OCI-LY7 (cell line): ENCODE measurements around the gene ERGIC1. TPM values are rescaled to one million over a fixed set of nuclear protein-coding genes. Genes with fewer than 3 reads are reported as not detected.
A peak's percentile ranks its signal among the peaks of the same experiment; 100 is the strongest.

Experiments used
- BruUV-seq: library from RNA; stranded (reverse); fragments of 400-500 nt; replicated peaks from 2 replicates; lab custom pipeline; 2021; lab: Mats Ljungman, UMichigan
- CTCF ChIA-PET: fragments of 300-600 bp; sonication (Branson Sonifier 250); formaldehyde crosslinking; loops from one replicate; lab custom pipeline; 2022; ENCODE audit warnings: antibody characterized with exemption; ENCODE audit not compliant: unreplicated experiment; lab: Charles Lee
- POLR2A ChIA-PET: fragments of 300-600 bp; sonication (Branson Sonifier 250); formaldehyde crosslinking; loops from one replicate; lab custom pipeline; 2022; ENCODE audit warnings: antibody characterized with exemption; lab: Charles Lee
- DNase-seq: peaks from one replicate; pipeline ENCODE4 v3.0.0-alpha.2; 2015; ENCODE audit warnings: low spot score
- H2AFZ ChIP-seq: fragments of 200-600 bp; sonication (generic), shearing (Covaris generic); 2 replicates; pipeline ENCODE4 v1.6.1; 2014; ENCODE audit warnings: mild to moderate bottlenecking, antibody characterized with exemption, low read length, moderate library complexity
- H3K27ac ChIP-seq: fragments of 200-600 bp; sonication (generic); 2 replicates; pipeline ENCODE4 v1.5.1; 2014; ENCODE audit warnings: mixed run types, low read depth, mild to moderate bottlenecking, moderate library complexity, low read length, inconsistent platforms; ENCODE audit not compliant: poor library complexity, severe bottlenecking
- H3K36me3 ChIP-seq: fragments of 200-600 bp; sonication (generic); 2 replicates; pipeline ENCODE4 v1.6.1; 2014; ENCODE audit warnings: mild to moderate bottlenecking, antibody characterized with exemption, low read length, moderate library complexity, mixed read lengths; ENCODE audit not compliant: insufficient read depth
- H3K4me1 ChIP-seq: fragments of 200-600 bp; sonication (generic); 2 replicates; pipeline ENCODE4 v1.5.1; 2014; ENCODE audit warnings: mild to moderate bottlenecking, low read length; ENCODE audit not compliant: insufficient read depth, poor library complexity, severe bottlenecking
- H3K4me2 ChIP-seq: fragments of 200-600 bp; sonication (generic); 2 replicates; pipeline ENCODE4 v1.6.1; 2014; ENCODE audit warnings: mild to moderate bottlenecking, low read length
- H3K4me3 ChIP-seq: fragments of 200-600 bp; sonication (generic); 2 replicates; pipeline ENCODE4 v1.5.1; 2014; ENCODE audit warnings: mild to moderate bottlenecking, low read depth, low read length; ENCODE audit not compliant: poor library complexity, severe bottlenecking
- H3K79me2 ChIP-seq: fragments of 200-600 bp; sonication (generic); 2 replicates; pipeline ENCODE4 v1.6.1; 2016; ENCODE audit warnings: low read depth, mild to moderate bottlenecking, low read length, moderate library complexity, mixed read lengths; ENCODE audit not compliant: insufficient read depth
- H3K9me2 ChIP-seq: fragments of 200-600 bp; sonication (generic); 2 replicates; pipeline ENCODE4 v1.6.1; 2016; ENCODE audit warnings: mild to moderate bottlenecking, low read length, mixed read lengths; ENCODE audit not compliant: insufficient read depth
- H3K9me3 ChIP-seq: fragments of 200-600 bp; sonication (generic); 2 replicates; pipeline ENCODE4 v1.6.1; 2014; ENCODE audit warnings: mild to moderate bottlenecking, mixed run types, low read length, mixed read lengths
- H4K20me1 ChIP-seq: fragments of 200-600 bp; sonication (generic); 2 replicates; pipeline ENCODE4 v1.6.1; 2014; ENCODE audit warnings: mild to moderate bottlenecking, antibody characterized with exemption, low read length, moderate library complexity, mixed read lengths; ENCODE audit not compliant: insufficient read depth
- CTCF ChIP-seq: fragments of 200-600 bp; sonication (generic); conservative IDR thresholded peaks from 2 replicates; pipeline ENCODE4 v1.5.1; 2014; ENCODE audit warnings: mild to moderate bottlenecking, antibody characterized with exemption, low read length, moderate library complexity, mixed read lengths
- EZH2phosphoT487 ChIP-seq: fragments of 200-600 bp; sonication (generic); IDR thresholded peaks from 2 replicates; pipeline ENCODE4 v1.6.1; 2018; ENCODE audit warnings: low read depth, borderline replicate concordance, mild to moderate bottlenecking, mixed run types, antibody characterized with exemption, low read length, moderate library complexity, mixed read lengths
- intact Hi-C: fragments of 100-400 bp; cut with micrococcal nuclease; formaldehyde crosslinking; loops from one replicate; pipeline ENCODE4 v1.10.0; 2022; ENCODE audit not compliant: unreplicated experiment
- total RNA-seq, 2 experiments: library from RNA; depleted of rRNA in 1 of 2; stranded (reverse); fragments of >200 nt in 1 of 2; shearing (Covaris generic) in 1 of 2; gene quantifications; 2 replicates each; pipeline ENCODE4 v1.2.3, GENCODE V29; 2014 to 2022

ERGIC1 gene
- total RNA-seq, 2 experiments from 2014 or later: 125 to 178 TPM

- Histone ChIP-seq H3K4me2 (peak overlapping the region; percentile 19; the same call in 1 of the 2 replicates), H2AFZ (no peak overlapping the region), H3K36me3 (peaks cover 60% of the 10 kb centered on the region), H4K20me1 (no peaks in the 10 kb centered on the region), H3K4me3 (no peak overlapping the region), H3K79me2 (no peaks in the 10 kb centered on the region), H3K9me3 (no peaks in the 10 kb centered on the region), H3K9me2 (no peaks in the 10 kb centered on the region), H3K27ac (no peak overlapping the region), H3K4me1 (peaks cover 9% of the 10 kb centered on the region)
- intact Hi-C loops: loop anchor here (1.0 to 2.0 kb wide), 4 partner anchors 72 to 198 kb away; partner anchors contain the start of gene DUSP1
- POLR2A ChIA-PET: no interaction called here
- CTCF ChIA-PET: interaction anchor here (0.6 kb wide), 1 partner anchor 86 kb away, joined by 3 read pairs; no protein-coding TSS in a partner anchor
- peak; percentile 35 for DNase-seq
- BruUV-seq: no TSS peak
- TF ChIP-seq CTCF (peak; percentile 42), EZH2phosphoT487 (no peak)
Measured at GRCh38 chr5:172910828-172911627, 77.0 kb downstream of the ERGIC1 start.

GRCh38 chr5:172911628-172911880 is 77.5 kb downstream of the ERGIC1 start:
- no peak overlapping the region for H3K27ac ChIP-seq

More at GRCh38 chr5:172911628-172911880, 77.5 kb downstream of the ERGIC1 start:
- BruUV-seq: TSS peak; percentile 38
- H3K4me3 ChIP-seq: no peak overlapping the region
- intact Hi-C loops: loop anchor here (1.0 to 2.0 kb wide), 4 partner anchors 73 to 198 kb away; partner anchors contain the start of gene DUSP1
- ChIA-PET POLR2A (no interaction called here), CTCF (interaction anchor here (0.6 kb wide), 1 partner anchor 86 kb away, joined by 3 read pairs; no protein-coding TSS in a partner anchor)
- no peak for TF ChIP-seq CTCF
- TF ChIP-seq EZH2phosphoT487: no peak
- no peak overlapping the region for H3K4me2 ChIP-seq
- H3K9me2 ChIP-seq: no peaks in the 10 kb centered on the region
- no peaks in the 10 kb centered on the region for H3K9me3 ChIP-seq
- H3K79me2 ChIP-seq: no peaks in the 10 kb centered on the region
- H4K20me1 ChIP-seq: no peaks in the 10 kb centered on the region
- no peak for DNase-seq
- no peak overlapping the region for H2AFZ ChIP-seq
- H3K36me3 ChIP-seq: peaks cover 63% of the 10 kb centered on the region
- H3K4me1 ChIP-seq: peaks cover 9% of the 10 kb centered on the region
